Measurements from ENCODE around the gene ADAM30.

ADAM30 gene

DNA sequence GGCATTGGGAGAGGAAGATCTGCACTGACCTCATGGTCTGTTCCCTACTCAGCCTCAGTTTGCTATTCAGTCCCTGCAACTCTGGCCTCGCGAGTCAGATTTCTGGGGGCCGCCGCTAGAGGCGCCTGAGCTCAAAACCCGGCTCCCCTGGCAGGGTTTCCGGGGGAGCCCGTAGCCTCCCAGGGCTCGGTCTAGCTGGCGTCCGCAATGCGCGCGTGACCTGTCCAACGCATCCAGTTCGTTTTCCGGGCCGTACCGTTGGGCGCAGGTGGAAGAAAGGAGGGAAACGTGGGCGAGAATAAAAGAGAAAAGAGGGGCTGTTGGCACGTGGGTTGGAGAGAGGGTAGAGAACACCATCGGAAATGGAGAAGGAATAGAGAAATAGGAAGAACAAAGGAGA, at the start of gene ADAM30:
TSS of gene ADAM30 (minus strand) at position 213 of the 400 bp plus-strand sequence. CDS start at position 34, 179 bp downstream.
- DNase-seq = no peak

DNA sequence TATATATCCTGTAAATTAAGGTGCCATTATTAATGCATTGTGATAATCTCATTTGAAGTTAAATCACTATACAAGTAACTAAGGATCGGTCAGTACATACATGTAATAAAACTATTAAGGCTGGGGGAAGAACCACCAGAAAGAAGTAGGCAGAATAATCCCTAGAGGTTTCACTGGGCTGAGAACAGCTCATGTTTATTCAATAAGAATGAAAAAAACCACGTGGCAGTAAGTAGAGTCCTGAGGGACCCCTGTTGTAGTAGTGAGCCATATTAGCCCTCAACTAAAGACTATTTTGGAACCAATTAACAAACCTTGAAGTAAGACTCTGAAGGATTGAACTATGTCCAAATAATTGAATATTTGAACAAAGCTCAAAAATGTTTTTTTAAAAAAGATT, 46.9 kb upstream of the ADAM30 start:
- DNase-seq = no peak

DNA sequence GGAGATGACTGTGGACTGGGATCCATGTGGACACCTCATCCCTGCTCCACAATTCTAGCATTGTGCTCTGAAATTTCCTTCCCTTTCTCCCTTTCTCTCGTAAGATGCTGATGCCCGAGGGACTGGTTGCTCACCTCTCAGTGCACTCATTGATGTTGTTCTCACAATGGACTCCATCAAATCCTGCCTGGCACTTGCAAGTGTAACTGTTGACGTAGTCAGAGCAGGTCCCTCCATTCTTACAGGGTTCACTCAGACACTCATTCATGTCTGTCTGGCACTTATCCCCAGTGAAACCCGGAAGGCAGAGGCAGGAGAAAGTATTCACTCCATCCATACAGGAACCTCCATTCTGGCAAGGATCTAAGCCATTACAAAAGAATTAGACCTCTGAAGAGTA, 45.1 kb upstream of the ADAM30 start:
- no peak for DNase-seq

DNA sequence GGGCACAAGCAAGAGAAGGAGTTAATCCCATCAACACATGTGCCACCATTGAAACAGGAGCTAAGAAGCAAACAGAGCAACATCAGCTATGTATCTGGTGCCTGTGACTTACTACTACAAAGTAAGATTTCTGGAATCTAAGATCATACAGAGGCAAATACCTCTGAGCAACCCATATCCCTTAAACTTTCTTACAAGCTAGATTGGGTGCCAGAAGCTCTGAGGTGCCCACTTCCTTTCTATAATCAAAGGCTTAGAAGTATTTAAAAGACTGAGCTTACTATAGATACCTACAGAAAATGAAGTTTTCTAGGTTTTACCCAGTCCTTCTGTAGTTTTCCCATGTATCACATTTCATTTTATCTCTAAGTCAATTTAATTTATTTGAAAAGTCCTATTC, 44.4 kb upstream of the ADAM30 start:
- DNase-seq = no peak

- no peak for DNase-seq
These were observed 40.9 kb upstream of the ADAM30 start for GRCh38 chr1:119937198-119937597.

GRCh38 chr1:119935915-119936314, 39.6 kb upstream of the ADAM30 start:
- no peak for DNase-seq

DNA sequence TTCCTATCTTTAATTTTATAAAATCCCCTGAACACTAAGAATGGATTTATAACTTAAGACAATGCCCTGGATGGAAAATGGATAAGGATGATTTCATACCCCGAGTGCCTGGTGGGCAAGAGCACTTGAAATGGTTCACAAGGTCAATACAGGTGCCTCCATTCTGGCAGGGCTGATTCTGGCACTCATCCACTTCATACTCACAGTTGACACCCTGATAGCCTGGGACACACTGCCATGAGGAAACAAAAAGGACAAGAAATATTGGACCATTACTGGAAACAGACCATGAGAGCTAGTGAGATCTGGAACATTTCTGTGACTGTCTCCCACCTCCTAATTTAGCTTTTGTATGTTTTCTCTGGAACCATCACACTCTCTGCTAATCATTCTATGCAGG, 39.1 kb upstream of the ADAM30 start:
- DNase-seq = no peak

- DNase-seq = no peak
These were observed 37.1 kb upstream of the ADAM30 start for GRCh38 chr1:119933397-119933796.

- no peak for DNase-seq
These were observed 33.5 kb upstream of the ADAM30 start for GRCh38 chr1:119929643-119930315.

DNA sequence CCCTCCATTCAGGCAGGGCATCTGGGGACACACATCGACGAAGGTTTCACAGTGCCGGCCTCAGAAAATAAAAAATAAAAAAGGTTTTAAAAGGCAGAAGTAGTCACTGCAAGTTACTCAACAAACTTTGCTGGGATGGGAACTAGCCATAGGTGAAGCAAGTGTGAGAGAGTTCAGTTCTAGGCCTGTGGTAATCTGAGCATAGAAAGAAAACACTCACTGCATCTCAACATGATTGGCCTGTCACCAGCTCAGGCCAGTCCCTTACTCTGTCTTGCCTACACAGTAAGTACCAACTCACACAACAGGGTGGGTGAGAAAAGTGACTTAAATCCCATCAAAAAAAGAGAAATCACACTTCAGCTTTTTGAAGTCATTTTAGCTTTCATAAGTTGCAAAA, 30.2 kb upstream of the ADAM30 start:
- no peak for DNase-seq

- no peak for DNase-seq
These were observed 28.9 kb upstream of the ADAM30 start for GRCh38 chr1:119924948-119925898.

- no peak for DNase-seq
These were observed 24.0 kb upstream of the ADAM30 start for GRCh38 chr1:119920104-119920968.

GRCh38 chr1:119919241-119919640, 22.9 kb upstream of the ADAM30 start:
- no peak for DNase-seq

DNA sequence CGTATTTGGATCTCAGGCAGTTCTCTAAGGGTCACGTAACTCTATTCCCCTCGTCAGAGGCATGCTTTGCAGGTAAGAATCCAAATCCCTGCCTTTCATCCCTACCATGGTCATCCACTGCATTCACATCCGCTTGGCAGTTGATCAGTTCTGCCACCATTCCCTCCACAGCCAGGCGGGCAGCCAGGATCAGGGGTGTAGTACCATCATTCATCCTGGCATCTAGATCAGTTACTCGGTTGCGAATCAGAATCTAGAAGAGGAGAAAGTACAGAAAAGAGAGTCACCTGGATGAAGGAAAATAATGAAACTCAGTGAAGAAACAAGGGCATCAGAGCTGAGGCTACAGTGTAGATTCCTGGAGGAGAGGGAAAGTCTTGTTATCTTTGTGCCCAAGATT, 22.0 kb upstream of the ADAM30 start:
- DNase-seq = no peak

GRCh38 chr1:119917304-119918055, 21.2 kb upstream of the ADAM30 start:
- no peak for DNase-seq

- DNase-seq = no peak
These were observed 19.2 kb upstream of the ADAM30 start for GRCh38 chr1:119915517-119915916.

DNA sequence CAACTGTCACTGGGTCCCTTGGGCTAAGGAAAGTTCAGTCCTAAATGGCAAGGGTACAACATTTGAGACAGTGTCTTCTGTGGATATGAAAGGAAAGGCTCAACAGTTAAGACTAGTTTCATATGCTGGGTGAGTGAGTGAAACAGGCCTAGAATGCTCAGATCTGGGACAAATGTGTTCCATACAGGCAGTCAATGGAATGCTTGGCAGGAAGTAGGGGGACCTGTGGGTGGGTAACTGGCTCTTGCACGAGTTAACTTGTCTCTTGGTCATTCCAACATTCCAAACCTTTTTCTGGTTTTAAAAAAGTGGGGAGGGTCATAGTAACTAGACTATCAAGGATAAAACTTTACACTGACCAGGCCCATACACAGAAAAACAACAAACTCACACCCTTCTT, 17.8 kb upstream of the ADAM30 start:
- DNase-seq = no peak

- DNase-seq = no peak
These were observed 16.6 kb upstream of the ADAM30 start for GRCh38 chr1:119912963-119913362.

DNA sequence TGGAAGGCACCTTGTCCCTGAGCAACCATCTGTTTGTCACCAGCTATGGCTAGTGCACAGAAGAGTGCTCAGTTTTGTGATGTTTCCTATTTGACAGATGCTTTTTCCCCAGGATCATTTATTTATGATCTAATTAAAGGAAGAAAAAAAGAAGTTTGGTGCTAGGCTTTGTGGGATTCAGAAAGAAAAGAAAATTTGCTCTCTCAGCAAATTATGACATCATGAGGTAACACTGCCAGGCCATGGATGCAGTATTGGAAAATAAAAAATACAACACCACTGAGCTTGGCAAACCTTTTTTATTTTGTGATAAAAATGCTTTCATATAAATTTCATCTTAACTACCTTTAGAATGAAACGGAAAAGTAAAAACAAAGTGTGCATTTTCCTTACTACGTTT, 15.5 kb upstream of the ADAM30 start:
- DNase-seq = no peak

- no peak for DNase-seq
These were observed 14.3 kb upstream of the ADAM30 start for GRCh38 chr1:119910618-119911017.

DNA sequence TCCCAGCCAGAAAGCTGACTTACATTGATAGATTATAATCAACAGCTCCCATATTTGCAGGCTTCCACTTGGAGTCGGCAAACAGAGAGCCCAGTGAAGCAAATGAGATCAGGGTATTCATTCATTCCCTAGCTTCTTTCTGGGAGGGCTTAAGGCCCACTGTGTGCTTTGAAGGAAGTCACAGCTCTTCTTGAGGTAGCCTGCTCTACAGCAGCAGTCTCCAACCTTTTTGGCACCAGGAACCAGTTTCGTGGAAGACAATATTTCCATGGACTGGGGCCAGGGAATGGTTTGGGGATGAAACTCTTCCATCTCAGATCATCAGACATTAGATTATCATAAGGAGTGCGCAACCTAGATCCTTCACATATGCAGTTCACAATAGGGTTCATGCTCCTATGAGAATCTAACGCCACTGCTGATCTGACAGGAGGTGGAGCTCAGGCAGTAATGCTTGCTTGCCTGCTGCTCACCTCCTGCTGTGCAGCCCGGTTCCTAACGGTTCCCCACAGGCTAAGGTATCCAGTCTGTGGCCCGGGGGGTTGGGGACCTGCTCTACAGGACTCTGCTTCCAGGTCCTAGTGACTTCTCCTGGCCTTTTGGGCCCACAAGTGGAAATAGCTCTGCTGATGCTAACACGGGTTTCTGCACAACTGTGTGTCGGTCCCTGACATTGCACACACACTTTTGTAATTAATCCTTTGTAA, 13.7 kb upstream of the ADAM30 start:
- DNase-seq = no peak

DNA sequence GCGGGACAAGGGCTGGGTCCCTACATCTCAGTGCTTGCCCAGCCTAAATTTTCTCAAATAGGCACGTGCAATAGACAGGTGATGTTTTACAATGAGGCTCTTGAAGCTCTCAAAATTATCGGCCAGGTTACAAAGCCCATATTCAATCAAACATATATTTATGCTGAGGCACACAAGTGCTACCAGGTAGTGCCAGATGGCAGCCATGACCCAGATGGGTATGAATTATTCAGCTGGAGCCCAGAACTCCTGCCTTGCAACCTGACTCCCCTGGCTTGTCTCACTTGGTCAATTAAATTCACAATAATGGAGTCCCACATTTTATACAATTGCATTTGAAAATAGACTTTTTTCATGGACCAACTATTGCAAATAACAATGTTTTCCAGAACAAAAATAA, 12.3 kb upstream of the ADAM30 start:
- DNase-seq = no peak
